HUES48 (cell line): ENCODE measurements around the gene FAM222A.

Experiments
- H3K27ac ChIP-seq: one replicate; pipeline ENCODE4 v1.7.0; 2013; ENCODE audit warnings: low read depth, low read length, inconsistent platforms
- H3K27me3 ChIP-seq: 2 replicates; pipeline ENCODE4 v1.6.1; 2013; ENCODE audit warnings: mild to moderate bottlenecking, low read length; ENCODE audit not compliant: control insufficient read depth, insufficient read depth
- H3K36me3 ChIP-seq: 2 replicates; pipeline ENCODE4 v1.6.1; 2013; ENCODE audit warnings: low read length; ENCODE audit not compliant: control insufficient read depth, insufficient read depth
- H3K4me1 ChIP-seq: 2 replicates; pipeline ENCODE4 v1.6.1; 2013; ENCODE audit warnings: mild to moderate bottlenecking, low read length; ENCODE audit not compliant: control insufficient read depth, insufficient read depth
- H3K4me3 ChIP-seq: 2 replicates; pipeline ENCODE4 v1.5.1; 2013; ENCODE audit warnings: mild to moderate bottlenecking, low read depth, low read length
- H3K9ac ChIP-seq: 2 replicates; pipeline ENCODE4 v1.6.1; 2013; ENCODE audit warnings: mild to moderate bottlenecking, low read depth, low read length, moderate library complexity
- H3K9me3 ChIP-seq: 2 replicates; pipeline ENCODE4 v1.6.1; 2013; ENCODE audit warnings: low read length; ENCODE audit not compliant: control insufficient read depth, insufficient read depth

Gene FAM222A

GRCh38 chr12:109771746-109772621 is 58.4 kb downstream of the FAM222A start:
- no peaks in the 10 kb centered on the region for H3K36me3 ChIP-seq
- H3K27ac ChIP-seq, result no peak overlapping the region
- no peak overlapping the region for H3K9ac ChIP-seq
- no peaks in the 10 kb centered on the region for H3K4me1 ChIP-seq
- no peaks in the 10 kb centered on the region for H3K9me3 ChIP-seq
- H3K4me3 ChIP-seq, result no peak overlapping the region
- no peaks in the 10 kb centered on the region for H3K27me3 ChIP-seq

- Histone ChIP-seq H3K27me3 (no peaks in the 10 kb centered on the region), H3K36me3 (no peaks in the 10 kb centered on the region), H3K9ac (no peak overlapping the region), H3K4me1 (no peaks in the 10 kb centered on the region), H3K27ac (no peak overlapping the region), H3K9me3 (no peaks in the 10 kb centered on the region), H3K4me3 (no peak overlapping the region)
Observed at GRCh38 chr12:109772622-109773321, 59.1 kb downstream of the FAM222A start.

GRCh38 chr12:109773384-109774011 is 59.9 kb downstream of the FAM222A start:
- H3K27me3 ChIP-seq, result no peaks in the 10 kb centered on the region
- no peaks in the 10 kb centered on the region for H3K36me3 ChIP-seq
- H3K4me1 ChIP-seq, result no peaks in the 10 kb centered on the region
- no peaks in the 10 kb centered on the region for H3K9me3 ChIP-seq
- no peak overlapping the region for H3K4me3 ChIP-seq
- H3K9ac ChIP-seq, result no peak overlapping the region
- no peak overlapping the region for H3K27ac ChIP-seq

GRCh38 chr12:109775172-109775881 is 61.7 kb downstream of the FAM222A start:
- no peaks in the 10 kb centered on the region for H3K27me3 ChIP-seq
- H3K27ac ChIP-seq, result no peak overlapping the region
- H3K9ac ChIP-seq, result no peak overlapping the region
- H3K9me3 ChIP-seq, result no peaks in the 10 kb centered on the region
- no peak overlapping the region for H3K4me3 ChIP-seq
- no peaks in the 10 kb centered on the region for H3K4me1 ChIP-seq
- no peaks in the 10 kb centered on the region for H3K36me3 ChIP-seq

- Histone ChIP-seq H3K27me3 (no peaks in the 10 kb centered on the region), H3K4me3 (no peak overlapping the region), H3K4me1 (no peaks in the 10 kb centered on the region), H3K9ac (no peak overlapping the region), H3K36me3 (no peaks in the 10 kb centered on the region), H3K9me3 (no peaks in the 10 kb centered on the region), H3K27ac (no peak overlapping the region)
Observed at GRCh38 chr12:109776624-109777023, 63.0 kb downstream of the FAM222A start.

GRCh38 chr12:109777544-109777943 is 63.9 kb downstream of the FAM222A start:
- Histone ChIP-seq H3K4me1 (no peaks in the 10 kb centered on the region), H3K9ac (no peak overlapping the region), H3K36me3 (no peaks in the 10 kb centered on the region), H3K27ac (no peak overlapping the region), H3K27me3 (no peaks in the 10 kb centered on the region), H3K9me3 (no peaks in the 10 kb centered on the region), H3K4me3 (no peak overlapping the region)

GRCh38 chr12:109778684-109779083 is 65.1 kb downstream of the FAM222A start:
- Histone ChIP-seq H3K9me3 (no peaks in the 10 kb centered on the region), H3K36me3 (no peaks in the 10 kb centered on the region), H3K4me3 (no peak overlapping the region), H3K4me1 (no peaks in the 10 kb centered on the region), H3K9ac (no peak overlapping the region), H3K27me3 (no peaks in the 10 kb centered on the region), H3K27ac (no peak overlapping the region)

GRCh38 chr12:109779382-109779781 is 65.8 kb downstream of the FAM222A start:
- Histone ChIP-seq H3K9me3 (no peaks in the 10 kb centered on the region), H3K36me3 (no peaks in the 10 kb centered on the region), H3K27me3 (no peaks in the 10 kb centered on the region), H3K9ac (no peak overlapping the region), H3K4me3 (no peak overlapping the region), H3K4me1 (no peaks in the 10 kb centered on the region), H3K27ac (no peak overlapping the region)

GRCh38 chr12:109781668-109782325 is 68.2 kb downstream of the FAM222A start:
- Histone ChIP-seq H3K36me3 (no peaks in the 10 kb centered on the region), H3K27me3 (no peaks in the 10 kb centered on the region), H3K27ac (no peak overlapping the region)

GRCh38 chr12:109782326-109782703 is 68.7 kb downstream of the FAM222A start:
- Histone ChIP-seq H3K27ac (no peak overlapping the region), H3K36me3 (no peaks in the 10 kb centered on the region), H3K4me3 (no peak overlapping the region), H3K4me1 (no peaks in the 10 kb centered on the region), H3K9me3 (no peaks in the 10 kb centered on the region), H3K9ac (no peak overlapping the region), H3K27me3 (no peaks in the 10 kb centered on the region)

More at GRCh38 chr12:109781668-109782325, 68.2 kb downstream of the FAM222A start:
- Histone ChIP-seq H3K9me3 (no peaks in the 10 kb centered on the region), H3K4me1 (no peaks in the 10 kb centered on the region), H3K9ac (no peak overlapping the region), H3K4me3 (no peak overlapping the region)
